Measurements from ENCODE around the gene PPDPF. TPM values are rescaled to one million over a fixed set of nuclear protein-coding genes. Genes with fewer than 3 reads are reported as not detected.

Gene PPDPF
- polyA plus RNA-seq, 1 donor = 234 TPM

Other genes with a start within 250 kb of the PPDPF start
- 76.3 TPM for gene ARFGAP1, start 248.0 kb upstream of the PPDPF start, polyA plus RNA-seq
- 7.2 TPM for gene COL20A1, start 227.6 kb upstream of the PPDPF start, polyA plus RNA-seq
- 0.45 TPM for gene CHRNA4, start 159.4 kb upstream of the PPDPF start, polyA plus RNA-seq
- 5.2 TPM for gene KCNQ2, start 48.1 kb upstream of the PPDPF start, polyA plus RNA-seq
- gene EEF1A2, start 21.7 kb upstream of the PPDPF start, polyA plus RNA-seq = 29.7 TPM
- 0.31 TPM for gene PTK6, start 16.6 kb downstream of the PPDPF start, polyA plus RNA-seq
- 0.16 TPM for gene SRMS, start 27.0 kb downstream of the PPDPF start, polyA plus RNA-seq
- gene FNDC11, start 33.4 kb downstream of the PPDPF start, polyA plus RNA-seq = 0.34 TPM
- 13.0 TPM for gene HELZ2, start 53.5 kb downstream of the PPDPF start, polyA plus RNA-seq
- gene GMEB2, start 106.3 kb downstream of the PPDPF start, polyA plus RNA-seq = 10.5 TPM
- 23.1 TPM for gene STMN3, start 132.7 kb downstream of the PPDPF start, polyA plus RNA-seq
- 12.2 TPM for gene RTEL1, start 137.5 kb downstream of the PPDPF start, polyA plus RNA-seq
- 1.9 TPM for gene TNFRSF6B, start 175.9 kb downstream of the PPDPF start, polyA plus RNA-seq
- gene ARFRP1, start 187.2 kb downstream of the PPDPF start, polyA plus RNA-seq = 22.2 TPM
- 20.1 TPM for gene ZGPAT, start 187.3 kb downstream of the PPDPF start, polyA plus RNA-seq
- gene LIME1, start 215.9 kb downstream of the PPDPF start, polyA plus RNA-seq = 7.5 TPM
- gene SLC2A4RG, start 219.0 kb downstream of the PPDPF start, polyA plus RNA-seq = 61.5 TPM

Measured in large intestine (tissue), 1 donor.